ENCODE measurements around the gene TECTB. TPM values are rescaled to one million over a fixed set of nuclear protein-coding genes. Genes with fewer than 3 reads are reported as not detected.
"Not testable (repeated sequence)": the region's sequence is repeated elsewhere in the genome, so short reads cannot be mapped to it uniquely, and the experiment has no call there.

The TECTB gene
- total and polyA plus RNA-seq, 8 donors = not detected

DNA sequence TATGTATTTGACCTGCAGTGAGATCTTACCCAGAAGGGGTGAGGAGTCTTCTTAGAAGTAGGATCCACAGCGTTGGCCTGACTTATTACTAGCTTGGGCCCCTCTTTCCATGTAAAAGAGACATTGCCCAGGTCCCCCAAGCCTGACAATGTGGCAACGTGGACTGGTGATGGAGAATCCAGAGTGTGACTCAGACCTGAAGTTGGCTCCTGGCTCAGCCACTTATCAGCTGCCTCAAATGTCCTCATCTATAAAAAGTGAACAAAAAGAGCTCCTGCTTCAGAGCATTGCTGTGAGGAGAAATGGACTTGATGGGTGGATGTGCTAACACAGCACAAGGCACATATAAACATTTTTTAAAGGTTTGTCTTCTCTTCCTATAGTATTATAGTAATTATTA, 35.4 kb upstream of the TECTB start:
- WGBS, 2 donors = 68 to 75% methylated on average over 2 of the region's 2 CpGs
- no peak for ATAC-seq

DNA sequence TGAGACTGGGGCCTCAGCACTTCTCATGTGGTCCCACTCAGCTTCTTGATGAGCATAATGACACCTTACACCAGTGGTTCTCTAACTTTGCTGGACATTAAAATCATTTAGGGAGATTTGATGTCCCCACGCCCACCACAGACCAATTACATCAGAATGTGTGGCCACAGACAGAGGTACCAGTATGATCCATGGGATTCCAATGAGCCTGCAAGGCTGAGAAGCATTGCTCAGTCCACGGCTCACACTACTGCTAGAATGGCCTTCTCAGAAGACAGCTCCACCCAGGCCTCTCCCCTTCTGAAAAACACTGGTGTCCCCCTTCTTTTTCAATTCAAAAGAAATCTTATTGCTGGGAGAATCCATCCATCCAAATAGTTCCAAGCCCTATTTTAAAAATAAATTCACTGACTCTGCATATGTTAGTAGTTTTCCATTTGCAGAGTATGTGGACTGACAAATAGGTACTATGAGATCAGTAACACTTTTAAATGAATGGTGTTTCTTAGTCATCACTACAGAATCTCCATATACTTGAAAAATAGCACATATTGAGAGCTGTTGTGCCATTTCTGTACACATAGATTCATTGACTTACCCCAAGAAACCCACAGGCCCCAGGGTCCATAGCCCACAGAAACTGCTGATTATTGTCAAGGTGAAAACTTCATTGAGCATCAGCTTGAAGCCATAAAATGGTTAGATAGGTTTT, 34.5 kb upstream of the TECTB start:
- H3K27me3 ChIP-seq = no peaks in the 10 kb centered on the region
- intact Hi-C loops (cut with DNase I) = no loop called here

More for the DNA sequence above, 35.4 kb upstream of the TECTB start:
- TF ChIP-seq, protein P1, sequence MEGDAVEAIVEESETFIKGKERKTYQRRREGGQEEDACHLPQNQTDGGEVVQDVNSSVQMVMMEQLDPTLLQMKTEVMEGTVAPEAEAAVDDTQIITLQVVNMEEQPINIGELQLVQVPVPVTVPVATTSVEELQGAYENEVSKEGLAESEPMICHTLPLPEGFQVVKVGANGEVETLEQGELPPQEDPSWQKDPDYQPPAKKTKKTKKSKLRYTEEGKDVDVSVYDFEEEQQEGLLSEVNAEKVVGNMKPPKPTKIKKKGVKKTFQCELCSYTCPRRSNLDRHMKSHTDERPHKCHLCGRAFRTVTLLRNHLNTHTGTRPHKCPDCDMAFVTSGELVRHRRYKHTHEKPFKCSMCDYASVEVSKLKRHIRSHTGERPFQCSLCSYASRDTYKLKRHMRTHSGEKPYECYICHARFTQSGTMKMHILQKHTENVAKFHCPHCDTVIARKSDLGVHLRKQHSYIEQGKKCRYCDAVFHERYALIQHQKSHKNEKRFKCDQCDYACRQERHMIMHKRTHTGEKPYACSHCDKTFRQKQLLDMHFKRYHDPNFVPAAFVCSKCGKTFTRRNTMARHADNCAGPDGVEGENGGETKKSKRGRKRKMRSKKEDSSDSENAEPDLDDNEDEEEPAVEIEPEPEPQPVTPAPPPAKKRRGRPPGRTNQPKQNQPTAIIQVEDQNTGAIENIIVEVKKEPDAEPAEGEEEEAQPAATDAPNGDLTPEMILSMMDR (IDR thresholded peaks at IDR 0.05) = no peak
- no peak overlapping the region for H3K27ac ChIP-seq
- H3K27me3 ChIP-seq = no peaks in the 10 kb centered on the region
- H3K4me1 ChIP-seq = no peaks in the 10 kb centered on the region
- no peak for DNase-seq
- intact Hi-C loops (cut with DNase I) = no loop called here
- no peak for FAIRE-seq
- no peak overlapping the region for H3K4me3 ChIP-seq
- H3K36me3 ChIP-seq = no peaks in the 10 kb centered on the region
- no peaks in the 10 kb centered on the region for H3K9me3 ChIP-seq

DNA sequence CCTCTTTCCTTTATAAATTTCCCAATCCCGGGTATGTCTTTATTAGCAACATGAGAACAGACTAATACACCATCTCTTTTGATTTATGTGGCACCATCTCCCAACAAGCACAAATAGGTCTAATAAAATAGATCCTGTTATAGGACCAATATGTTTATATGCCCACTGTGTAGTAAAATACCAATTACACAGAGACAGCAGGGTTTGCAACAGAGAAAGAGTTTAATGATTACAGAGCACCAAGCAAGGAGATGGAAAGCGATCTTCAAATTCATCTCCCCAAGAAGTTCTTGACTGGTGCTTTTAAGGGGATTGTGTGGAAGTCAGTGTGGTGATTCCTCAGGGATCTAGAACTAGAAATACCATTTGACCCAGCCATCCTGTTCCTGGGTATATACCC, 33.5 kb upstream of the TECTB start:
- DNase-seq (no peak), ATAC-seq (no peak), FAIRE-seq (no peak)
- no peaks in the 10 kb centered on the region for H3K9me3 ChIP-seq
- TF ChIP-seq, protein P1 (IDR thresholded peaks at IDR 0.05) = no peak
- no peak overlapping the region for H3K27ac ChIP-seq
- no peaks in the 10 kb centered on the region for H3K27me3 ChIP-seq
- H3K36me3 ChIP-seq = no peaks in the 10 kb centered on the region
- H3K4me3 ChIP-seq = no peak overlapping the region
- no peaks in the 10 kb centered on the region for H3K4me1 ChIP-seq
- intact Hi-C loops (cut with DNase I) = no loop called here
- 85 to 96% methylated on average over 2 of the region's 2 CpGs for WGBS, 2 donors

More for the DNA sequence above, 34.5 kb upstream of the TECTB start:
- no peaks in the 10 kb centered on the region for H3K4me1 ChIP-seq
- H3K27ac ChIP-seq = no peak overlapping the region
- H3K36me3 ChIP-seq = no peaks in the 10 kb centered on the region
- no peak for DNase-seq
- no peaks in the 10 kb centered on the region for H3K9me3 ChIP-seq
- ATAC-seq = no peak
- 76% methylated on average over 2 of the region's 2 CpGs for WGBS, 2 donors
- TF ChIP-seq, protein P1 (IDR thresholded peaks at IDR 0.05) = no peak
- no peak overlapping the region for H3K4me3 ChIP-seq
- no peak for FAIRE-seq

DNA sequence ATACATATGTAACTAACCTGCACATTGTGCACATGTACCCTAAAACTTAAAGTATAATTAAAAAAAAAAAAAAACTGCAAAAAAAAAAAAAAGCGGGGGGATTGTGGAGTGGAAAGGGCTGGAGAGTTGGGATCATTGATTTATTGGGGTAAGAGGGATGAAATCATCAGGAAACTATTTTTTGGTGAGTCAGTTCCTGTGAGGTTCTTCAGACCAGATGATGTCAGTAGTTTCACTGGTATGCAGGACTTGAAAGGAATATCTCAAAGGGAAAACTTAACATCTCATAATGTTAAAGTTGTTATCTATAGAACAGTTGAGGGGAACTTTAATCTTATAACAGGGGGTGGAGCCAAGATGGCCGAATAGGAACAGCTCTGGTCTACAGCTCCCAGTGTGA, 32.6 kb upstream of the TECTB start:
- no peaks in the 10 kb centered on the region for H3K9me3 ChIP-seq
- H3K27me3 ChIP-seq = no peaks in the 10 kb centered on the region
- H3K4me3 ChIP-seq = no peak overlapping the region
- no peak for DNase-seq
- TF ChIP-seq, protein P1 (IDR thresholded peaks at IDR 0.05) = no peak
- H3K36me3 ChIP-seq = no peaks in the 10 kb centered on the region
- 67 to 74% methylated on average over 2 of the region's 2 CpGs for WGBS, 2 donors
- H3K27ac ChIP-seq = no peak overlapping the region
- no peaks in the 10 kb centered on the region for H3K4me1 ChIP-seq
- no peak for FAIRE-seq
- ATAC-seq = no peak
- intact Hi-C loops (cut with DNase I) = no loop called here

DNA sequence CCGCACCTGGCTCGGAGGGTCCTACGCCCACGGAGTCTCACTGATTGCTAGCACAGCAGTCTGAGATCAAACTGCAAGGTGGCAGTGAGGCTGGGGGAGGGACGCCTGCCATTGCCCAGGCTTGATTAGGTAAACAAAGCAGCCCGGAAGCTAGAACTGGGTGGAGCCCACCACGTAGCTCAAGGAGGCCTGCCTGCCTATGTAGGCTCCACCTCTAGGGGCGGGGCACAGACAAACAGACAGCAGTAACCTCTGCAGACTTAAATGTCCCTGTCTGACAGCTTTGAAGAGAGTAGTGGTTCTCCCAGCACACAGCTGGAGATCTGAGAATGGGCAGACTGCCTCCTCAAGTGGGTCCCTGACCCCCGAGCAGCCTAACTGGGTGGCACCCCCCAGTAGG, 32.0 kb upstream of the TECTB start:
- 50 to 52% methylated on average over 5 to 9 of the region's 9 CpGs for WGBS, 2 donors
- H3K4me1 ChIP-seq; ATAC-seq; H3K36me3 ChIP-seq; intact Hi-C loops (cut with DNase I); FAIRE-seq; H3K4me3 ChIP-seq; H3K27me3 ChIP-seq; H3K27ac ChIP-seq; DNase-seq; H3K9me3 ChIP-seq: not testable (repeated sequence)

Data from pancreas (tissue), 10 donors.